NT2/D1 (cell line): ENCODE measurements around the gene RPL27.

Experiments used
- SUZ12 ChIP-seq: IDR thresholded peaks from 2 replicates; pipeline ENCODE4 v1.6.1; 2011; ENCODE audit not compliant: insufficient read length, insufficient read depth; ENCODE audit errors: extremely low read depth
- YY1 ChIP-seq: IDR thresholded peaks from 2 replicates; pipeline ENCODE4 v1.6.1; 2011; ENCODE audit not compliant: insufficient read length, insufficient read depth

- TF ChIP-seq SUZ12 (no peak), YY1 (no peak)
These were observed 21.9 kb downstream of the RPL27 start for GRCh38 chr17:43020030-43020621.
